Endothelial cell (in vitro differentiated cells): ENCODE results near the gene CACNA1C. TPM values are rescaled to one million over a fixed set of nuclear protein-coding genes. Genes with fewer than 3 reads are reported as not detected.

Experiments used
- DNase-seq: peaks from one replicate; pipeline ENCODE4 v3.0.0; 2021; ENCODE audit warnings: low spot score
- H3K27ac Mint-ChIP-seq: one replicate; pipeline ENCODE4 v1.8.0; 2021; ENCODE audit warnings: mixed read lengths, inconsistent platforms; ENCODE audit not compliant: unreplicated experiment
- H3K27me3 Mint-ChIP-seq: one replicate; pipeline ENCODE4 v1.8.0; 2021; ENCODE audit warnings: mild to moderate bottlenecking, moderate library complexity, mixed read lengths, inconsistent platforms; ENCODE audit not compliant: unreplicated experiment
- H3K36me3 Mint-ChIP-seq: one replicate; pipeline ENCODE4 v1.8.0; 2021; ENCODE audit warnings: mild to moderate bottlenecking, low read depth, mixed read lengths, inconsistent platforms; ENCODE audit not compliant: unreplicated experiment
- H3K4me1 Mint-ChIP-seq: one replicate; pipeline ENCODE4 v1.8.0; 2021; ENCODE audit warnings: mild to moderate bottlenecking, mixed read lengths, inconsistent platforms; ENCODE audit not compliant: unreplicated experiment
- H3K4me3 Mint-ChIP-seq: one replicate; pipeline ENCODE4 v1.8.0; 2021; ENCODE audit warnings: mild to moderate bottlenecking, mixed read lengths, inconsistent platforms; ENCODE audit not compliant: unreplicated experiment
- H3K9me3 Mint-ChIP-seq: one replicate; pipeline ENCODE4 v1.8.0; 2021; ENCODE audit warnings: mixed read lengths, inconsistent platforms; ENCODE audit not compliant: unreplicated experiment
- total RNA-seq: library from RNA; stranded (reverse); fragmentation: NEBNext Ultra II Directional; extraction: Animal tissue kit (Norgen Biotek cat#: 25700); gene quantifications from one replicate; pipeline ENCODE4 v1.2.1, GENCODE V29; 2021; ENCODE audit not compliant: unreplicated experiment
- TF ChIP-seq, protein P1 (sequence below): fragments of 200-600 bp; sonication (generic); IDR thresholded peaks from one replicate; pipeline ENCODE4 v1.5.0; 2021; ENCODE audit warnings: antibody characterized with exemption; ENCODE audit not compliant: unreplicated experiment

Gene CACNA1C
- total RNA-seq, 1 donor from 2014 or later = 11.1 TPM

DNA sequence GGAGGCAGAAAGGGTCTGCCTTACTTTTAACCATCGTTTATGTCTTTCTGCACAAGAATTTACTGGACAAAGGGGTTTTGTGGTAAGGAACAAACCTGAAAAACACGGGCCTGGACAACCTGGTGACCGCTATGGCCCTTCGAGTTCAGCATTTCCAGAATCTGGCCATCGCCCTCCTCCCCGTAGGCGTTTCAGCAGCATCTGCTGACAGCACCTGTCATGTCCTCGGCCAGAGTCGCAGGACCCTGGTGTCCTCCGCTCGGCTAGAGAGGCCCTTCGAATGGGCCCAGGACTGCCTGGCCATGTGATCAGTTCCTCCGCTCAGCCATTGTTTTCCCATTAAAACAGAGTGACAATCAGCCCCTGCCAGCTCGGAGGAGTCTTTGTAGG, 599.2 kb downstream of the CACNA1C start:
- no peak overlapping the region for H3K27ac Mint-ChIP-seq
- no peaks in the 10 kb centered on the region for H3K36me3 Mint-ChIP-seq
- H3K4me1 Mint-ChIP-seq = no peaks in the 10 kb centered on the region
- TF ChIP-seq, protein P1, sequence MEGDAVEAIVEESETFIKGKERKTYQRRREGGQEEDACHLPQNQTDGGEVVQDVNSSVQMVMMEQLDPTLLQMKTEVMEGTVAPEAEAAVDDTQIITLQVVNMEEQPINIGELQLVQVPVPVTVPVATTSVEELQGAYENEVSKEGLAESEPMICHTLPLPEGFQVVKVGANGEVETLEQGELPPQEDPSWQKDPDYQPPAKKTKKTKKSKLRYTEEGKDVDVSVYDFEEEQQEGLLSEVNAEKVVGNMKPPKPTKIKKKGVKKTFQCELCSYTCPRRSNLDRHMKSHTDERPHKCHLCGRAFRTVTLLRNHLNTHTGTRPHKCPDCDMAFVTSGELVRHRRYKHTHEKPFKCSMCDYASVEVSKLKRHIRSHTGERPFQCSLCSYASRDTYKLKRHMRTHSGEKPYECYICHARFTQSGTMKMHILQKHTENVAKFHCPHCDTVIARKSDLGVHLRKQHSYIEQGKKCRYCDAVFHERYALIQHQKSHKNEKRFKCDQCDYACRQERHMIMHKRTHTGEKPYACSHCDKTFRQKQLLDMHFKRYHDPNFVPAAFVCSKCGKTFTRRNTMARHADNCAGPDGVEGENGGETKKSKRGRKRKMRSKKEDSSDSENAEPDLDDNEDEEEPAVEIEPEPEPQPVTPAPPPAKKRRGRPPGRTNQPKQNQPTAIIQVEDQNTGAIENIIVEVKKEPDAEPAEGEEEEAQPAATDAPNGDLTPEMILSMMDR = no peak
- H3K4me3 Mint-ChIP-seq = no peak overlapping the region
- H3K27me3 Mint-ChIP-seq = peaks cover 6% of the 10 kb centered on the region
- no peaks in the 10 kb centered on the region for H3K9me3 Mint-ChIP-seq
- no peak for DNase-seq

DNA sequence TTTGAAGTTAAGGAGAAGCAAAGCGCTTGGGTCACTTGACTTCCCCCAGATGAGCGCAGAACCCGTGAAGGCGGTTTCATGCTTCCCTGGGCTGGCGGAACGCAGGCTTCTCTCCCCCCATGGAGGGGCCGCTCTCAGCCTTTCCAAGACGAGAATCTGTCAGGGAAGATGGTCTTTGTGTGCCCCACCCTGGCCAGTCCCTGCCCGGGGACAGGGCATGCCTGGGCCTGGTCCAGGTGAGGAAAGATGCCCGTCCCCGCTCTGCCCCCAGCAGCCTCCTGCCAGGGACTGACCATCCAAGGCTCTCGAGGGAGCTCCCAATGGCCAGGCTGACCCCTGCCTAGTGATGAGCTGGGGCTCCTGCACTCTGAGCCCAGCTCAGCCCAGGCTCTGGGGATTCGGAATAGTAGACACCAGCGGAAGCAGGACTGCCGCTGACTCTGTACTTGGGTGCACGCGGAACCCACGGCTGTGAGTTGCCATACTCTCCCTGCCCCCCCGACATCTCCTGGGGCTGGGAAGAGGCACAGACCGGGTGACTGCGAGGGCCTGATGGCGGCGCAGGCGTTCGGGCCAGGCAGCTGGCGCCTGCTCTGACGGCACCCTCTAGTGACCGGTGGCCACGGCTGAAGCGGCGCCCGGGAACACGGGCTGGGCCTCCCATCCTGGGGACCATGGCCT, 599.8 kb downstream of the CACNA1C start:
- TF ChIP-seq, protein P1 = no peak
- Mint-ChIP-seq H3K36me3 (no peaks in the 10 kb centered on the region), H3K27me3 (peaks cover 6% of the 10 kb centered on the region), H3K9me3 (no peaks in the 10 kb centered on the region), H3K4me1 (no peaks in the 10 kb centered on the region), H3K4me3 (no peak overlapping the region), H3K27ac (no peak overlapping the region)
- DNase-seq = no peak

DNA sequence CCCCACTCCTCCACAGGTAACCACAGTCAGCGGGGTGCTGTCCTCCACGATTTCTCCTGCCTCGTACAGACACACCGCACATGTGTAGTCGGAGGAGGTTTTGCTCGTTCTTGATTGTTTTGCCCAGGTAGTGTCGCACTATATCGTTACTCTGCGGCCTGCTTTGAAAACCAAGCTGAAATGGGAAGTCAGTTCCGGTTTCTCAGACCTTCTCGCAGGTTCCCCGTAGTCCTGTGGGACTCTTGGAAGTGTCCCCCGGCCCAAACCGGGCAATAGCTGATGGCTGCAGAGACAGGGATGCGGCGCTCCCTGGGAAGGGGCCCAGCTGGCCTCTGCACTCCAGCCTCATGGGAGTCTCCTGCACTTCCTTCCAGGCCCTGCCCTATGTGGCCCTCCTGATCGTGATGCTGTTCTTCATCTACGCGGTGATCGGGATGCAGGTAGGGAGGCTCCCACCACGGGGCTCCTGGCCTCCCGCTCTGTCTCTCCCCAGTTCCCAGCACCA, 600.7 kb downstream of the CACNA1C start:
- TF ChIP-seq, protein P1 = no peak
- H3K4me3 Mint-ChIP-seq = no peak overlapping the region
- H3K27me3 Mint-ChIP-seq = peaks cover 6% of the 10 kb centered on the region
- no peaks in the 10 kb centered on the region for H3K4me1 Mint-ChIP-seq
- no peaks in the 10 kb centered on the region for H3K36me3 Mint-ChIP-seq
- DNase-seq = no peak
- H3K9me3 Mint-ChIP-seq = no peaks in the 10 kb centered on the region
- no peak overlapping the region for H3K27ac Mint-ChIP-seq

DNA sequence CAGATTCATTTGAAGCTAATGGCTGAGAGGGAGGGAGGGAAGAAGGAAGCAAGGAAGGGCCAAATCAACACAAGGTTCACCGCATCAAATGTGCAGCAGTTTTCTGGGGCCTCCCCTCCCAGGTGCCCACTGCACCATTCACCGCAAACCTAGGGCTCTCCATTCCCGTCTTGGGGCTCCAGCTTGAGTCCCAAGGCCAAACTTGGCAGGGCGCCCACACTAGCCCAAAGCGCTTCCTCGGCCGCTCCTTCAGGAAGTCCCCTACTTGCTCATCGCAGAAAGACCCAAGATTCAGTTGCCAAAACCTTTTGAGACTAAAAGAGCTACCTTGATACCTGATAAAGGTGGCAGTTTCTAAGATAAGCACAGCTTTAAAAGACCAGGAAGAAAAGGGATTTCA, 601.5 kb downstream of the CACNA1C start:
- TF ChIP-seq, protein P1 = no peak
- no peaks in the 10 kb centered on the region for H3K4me1 Mint-ChIP-seq
- H3K36me3 Mint-ChIP-seq = no peaks in the 10 kb centered on the region
- H3K27me3 Mint-ChIP-seq = peaks cover 6% of the 10 kb centered on the region
- no peaks in the 10 kb centered on the region for H3K9me3 Mint-ChIP-seq
- DNase-seq = no peak
- no peak overlapping the region for H3K4me3 Mint-ChIP-seq
- H3K27ac Mint-ChIP-seq = no peak overlapping the region

DNA sequence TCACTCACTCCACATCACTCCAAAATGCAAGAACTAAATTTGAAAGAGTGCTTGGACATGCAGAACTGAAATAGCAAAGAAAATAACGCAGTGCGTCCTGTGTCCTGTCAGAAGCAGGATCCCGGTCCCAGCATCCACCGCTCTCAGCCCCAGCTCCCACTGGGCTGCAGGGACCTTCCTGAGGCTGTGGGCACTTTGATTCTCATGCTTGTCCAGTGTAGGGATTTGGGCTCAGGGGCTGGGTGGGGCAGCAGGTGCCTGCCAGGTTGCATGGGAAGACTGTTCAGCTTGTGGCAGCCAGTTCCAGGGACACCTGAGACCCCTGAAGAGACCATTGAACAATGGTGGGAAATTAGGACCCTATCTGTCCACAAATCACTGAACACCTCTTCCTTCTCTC, 602.0 kb downstream of the CACNA1C start:
- DNase-seq = no peak
- Mint-ChIP-seq H3K4me3 (no peak overlapping the region), H3K36me3 (no peaks in the 10 kb centered on the region), H3K27ac (no peak overlapping the region), H3K4me1 (no peaks in the 10 kb centered on the region), H3K9me3 (no peaks in the 10 kb centered on the region), H3K27me3 (peaks cover 3% of the 10 kb centered on the region)
- TF ChIP-seq, protein P1 = no peak
